Cardiac fibroblast (primary cell): ENCODE data around the gene CD2.

Source experiments
- DNase-seq, 2 donors: peaks; one replicate each; pipeline versions ENCODE4 v3.0.0 to v3.0.0-alpha.2; 2010; ENCODE audit warnings: low read depth in 2 of 2
- H3K4me3 ChIP-seq, 2 donors: replicated peaks in 1 of 2; 1 replicate in 1 of 2; 2 replicates in 1 of 2; pipeline ENCODE4 v1.5.1; 2011; ENCODE audit warnings: low read depth in 2 of 2, low read length in 2 of 2, mild to moderate bottlenecking in 2 of 2, moderate library complexity in 1 of 2
- CTCF ChIP-seq: IDR thresholded peaks from one replicate; pipeline ENCODE4 v1.5.1; 2011; ENCODE audit warnings: low read depth, mild to moderate bottlenecking, low read length, inconsistent platforms

CD2 gene

GRCh38 chr1:116711263-116711840 lies 42.9 kb upstream of the CD2 start:
- no peak for DNase-seq
- TF ChIP-seq CTCF = no peak
- no peak overlapping the region for H3K4me3 ChIP-seq

- DNase-seq = no peak
- H3K4me3 ChIP-seq = no peak overlapping the region
- TF ChIP-seq CTCF = no peak
Observed at GRCh38 chr1:116712510-116712909, 41.7 kb upstream of the CD2 start.

- DNase-seq = no peak
- no peak for TF ChIP-seq CTCF
- no peak overlapping the region for H3K4me3 ChIP-seq
Observed at GRCh38 chr1:116713474-116713873, 40.8 kb upstream of the CD2 start.

GRCh38 chr1:116716391-116716790 lies 37.8 kb upstream of the CD2 start:
- H3K4me3 ChIP-seq = no peak overlapping the region
- no peak for TF ChIP-seq CTCF
- DNase-seq = no peak

- no peak for TF ChIP-seq CTCF
- no peak for DNase-seq
- no peak overlapping the region for H3K4me3 ChIP-seq
Observed at GRCh38 chr1:116717318-116717717, 36.9 kb upstream of the CD2 start.

- H3K4me3 ChIP-seq = no peak overlapping the region
- no peak for DNase-seq
- no peak for TF ChIP-seq CTCF
Observed at GRCh38 chr1:116720364-116721038, 33.7 kb upstream of the CD2 start.

- TF ChIP-seq CTCF = no peak
- no peak for DNase-seq
Observed at GRCh38 chr1:116721039-116721405, 33.2 kb upstream of the CD2 start.

More at GRCh38 chr1:116721039-116721405, 33.2 kb upstream of the CD2 start:
- no peak overlapping the region for H3K4me3 ChIP-seq
